GM19099 (cell line): ENCODE data around the gene TRIM3.

Experiments used
- POLR2A ChIP-seq: IDR thresholded peaks from 3 replicates; pipeline ENCODE4 v1.6.1; 2011; ENCODE audit warnings: low read depth; ENCODE audit not compliant: insufficient read length; ENCODE audit errors: extremely low read depth

Gene TRIM3

GRCh38 chr11:6402061-6402470, 71.7 kb downstream of the TRIM3 start:
- no peak for TF ChIP-seq POLR2A

- TF ChIP-seq POLR2A, result no peak
These were observed 72.3 kb downstream of the TRIM3 start for GRCh38 chr11:6401464-6401863.

- TF ChIP-seq POLR2A, result no peak
These were observed 73.1 kb downstream of the TRIM3 start for GRCh38 chr11:6400431-6401345.
